Activated CD4-positive, alpha-beta T cell treated with anti-CD3 and anti-CD28 coated beads, Interleukin-2, amount 50 U/mL, for 1 hour (primary cell): ENCODE results near the gene NIPAL3.
"Not testable (repeated sequence)": the region's sequence is repeated elsewhere in the genome, so short reads cannot be mapped to it uniquely, and the experiment has no call there.

Experiments used
- DNase-seq: peaks from one replicate; pipeline ENCODE4 v3.0.0-alpha.2; 2020

The NIPAL3 gene

GRCh38 chr1:24425441-24425840 is 9.8 kb downstream of the NIPAL3 start:
- DNase-seq = no peak

GRCh38 chr1:24425922-24426321 is 10.3 kb downstream of the NIPAL3 start:
- no peak for DNase-seq

- DNase-seq = no peak
These were observed 11.3 kb downstream of the NIPAL3 start for GRCh38 chr1:24426744-24427544.

DNA sequence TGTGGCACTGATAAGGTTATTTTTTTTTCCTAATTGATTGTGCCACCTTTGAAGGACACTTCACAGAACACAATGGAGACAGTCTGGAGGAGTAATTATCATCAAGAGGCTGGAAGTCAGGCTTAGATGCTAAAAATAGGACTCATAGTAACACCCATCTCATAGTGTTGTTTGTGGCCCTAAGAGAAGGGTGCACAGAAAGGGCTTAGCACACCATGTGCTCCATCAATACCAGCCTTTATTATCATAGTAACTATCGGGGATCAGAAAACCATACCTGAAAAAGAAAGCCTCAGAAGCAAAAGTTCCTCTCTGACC is 11.9 kb downstream of the NIPAL3 start:
- DNase-seq = no peak

- no peak for DNase-seq
These were observed 20.3 kb downstream of the NIPAL3 start for GRCh38 chr1:24435782-24436365.

DNA sequence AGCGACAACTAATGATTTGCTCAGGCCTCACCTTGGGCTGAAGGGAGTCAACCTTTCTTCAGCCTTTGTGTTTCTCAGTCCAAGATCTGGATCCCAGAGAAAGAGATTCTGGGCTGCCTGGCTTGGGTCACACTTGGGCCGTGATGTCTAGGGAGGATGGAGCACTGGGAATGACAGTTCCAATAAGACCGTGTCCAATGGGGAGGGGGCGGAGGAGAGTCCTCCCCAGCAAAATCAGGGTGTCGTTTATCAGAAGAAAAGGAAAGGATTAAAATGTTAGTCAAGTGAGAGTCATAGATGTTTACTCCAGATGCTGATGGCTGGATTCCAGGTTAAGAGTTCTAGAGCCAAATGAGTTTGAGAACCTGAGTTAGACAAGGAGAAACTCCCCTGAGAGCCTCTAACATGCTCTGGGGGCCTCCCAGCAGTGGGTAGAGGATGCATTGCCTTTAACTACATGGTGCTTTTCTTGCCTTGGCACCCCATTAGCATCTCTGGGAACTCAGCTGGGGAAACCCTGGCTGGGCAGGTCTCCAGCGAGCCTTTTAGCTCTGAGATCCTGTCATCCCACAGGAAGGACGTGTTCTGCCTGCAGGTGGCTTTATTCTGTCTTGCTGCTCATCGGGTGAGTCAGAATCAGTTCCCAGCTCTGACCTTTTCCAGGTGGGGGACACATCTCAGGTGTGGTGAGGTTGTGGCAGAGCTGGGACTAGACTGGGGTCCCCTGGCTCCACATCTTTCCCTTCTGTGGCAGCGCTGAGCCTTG is 22.2 kb downstream of the NIPAL3 start:
- no peak for DNase-seq

DNA sequence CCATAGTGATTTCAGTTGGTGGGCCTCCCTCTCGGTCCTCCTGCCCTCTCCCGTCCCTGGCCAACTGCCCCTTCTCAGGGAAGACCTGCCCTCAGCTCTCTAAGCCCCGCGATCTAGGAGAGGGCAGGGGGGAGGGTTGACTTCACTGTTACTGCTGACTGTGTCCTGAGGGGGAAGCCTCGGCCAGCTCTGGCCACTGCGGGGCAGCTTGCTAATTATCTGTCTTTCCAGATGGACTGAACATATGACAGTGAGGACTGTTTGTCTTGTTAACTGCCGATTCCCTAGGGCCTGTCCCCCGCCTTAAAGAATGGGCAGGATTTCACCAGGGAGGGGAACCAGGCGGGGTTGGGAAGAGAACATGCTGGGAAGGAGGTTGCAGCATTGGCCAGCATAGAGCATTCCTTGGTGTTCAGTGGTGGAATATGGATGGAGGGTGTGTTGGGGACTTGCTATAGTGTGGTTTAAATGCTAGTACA is 22.9 kb downstream of the NIPAL3 start:
- DNase-seq = no peak

DNA sequence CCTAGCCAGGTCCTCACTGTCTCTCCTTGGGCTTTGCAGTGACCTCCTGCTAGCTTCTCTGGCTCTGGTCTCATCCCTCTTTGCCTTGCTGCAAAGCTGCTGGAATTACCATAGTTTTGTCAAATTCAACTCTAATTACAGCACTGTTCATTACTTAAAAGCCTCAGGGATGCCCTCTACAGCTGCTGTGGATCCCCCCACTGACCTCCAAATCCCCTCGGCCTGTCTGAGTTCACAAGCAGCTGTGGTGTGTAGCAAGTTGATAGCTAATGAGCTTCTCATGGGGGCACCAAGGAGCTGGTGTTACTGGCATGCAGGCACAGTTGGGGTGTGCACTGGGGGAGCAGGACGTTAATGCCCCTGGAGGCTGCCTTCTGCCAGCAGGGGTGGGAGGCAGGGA is 24.8 kb downstream of the NIPAL3 start:
- DNase-seq = no peak

GRCh38 chr1:24441480-24441879 is 25.9 kb downstream of the NIPAL3 start:
- DNase-seq = no peak

DNA sequence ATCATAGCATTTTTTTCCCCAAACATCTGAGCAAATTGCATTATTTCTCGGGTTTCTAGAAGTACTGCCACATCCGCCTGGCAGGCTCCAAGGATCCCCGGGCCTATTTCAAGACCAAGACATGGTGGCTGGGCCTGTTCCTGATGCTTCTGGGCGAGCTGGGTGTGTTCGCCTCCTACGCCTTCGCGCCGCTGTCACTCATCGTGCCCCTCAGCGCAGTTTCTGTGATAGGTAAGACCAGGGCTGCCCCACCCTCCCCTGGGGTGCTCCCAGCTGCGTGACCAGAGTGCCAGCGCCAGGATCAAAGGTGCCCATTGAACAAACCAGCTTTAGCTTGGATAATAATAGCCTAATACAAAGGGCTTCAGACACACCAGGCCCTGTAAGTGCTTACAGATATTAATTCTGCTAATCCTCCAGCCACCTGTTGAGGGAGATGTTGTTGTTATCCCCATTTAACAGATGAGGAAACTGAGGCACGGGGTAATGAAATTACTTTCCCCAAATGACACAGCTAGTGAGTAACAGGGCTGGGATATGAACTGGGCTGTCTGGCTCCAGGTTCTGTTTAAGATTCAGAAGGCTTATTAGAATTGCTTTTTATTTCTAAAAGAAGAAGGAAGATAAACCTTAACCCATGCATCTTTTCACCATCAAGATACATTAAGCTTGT is 26.5 kb downstream of the NIPAL3 start:
- no peak for DNase-seq

GRCh38 chr1:24442764-24443163 is 27.2 kb downstream of the NIPAL3 start:
- DNase-seq = no peak

GRCh38 chr1:24443241-24443656 is 27.6 kb downstream of the NIPAL3 start:
- no peak for DNase-seq

GRCh38 chr1:24446446-24446845 is 30.8 kb downstream of the NIPAL3 start:
- DNase-seq = not testable (repeated sequence)

DNA sequence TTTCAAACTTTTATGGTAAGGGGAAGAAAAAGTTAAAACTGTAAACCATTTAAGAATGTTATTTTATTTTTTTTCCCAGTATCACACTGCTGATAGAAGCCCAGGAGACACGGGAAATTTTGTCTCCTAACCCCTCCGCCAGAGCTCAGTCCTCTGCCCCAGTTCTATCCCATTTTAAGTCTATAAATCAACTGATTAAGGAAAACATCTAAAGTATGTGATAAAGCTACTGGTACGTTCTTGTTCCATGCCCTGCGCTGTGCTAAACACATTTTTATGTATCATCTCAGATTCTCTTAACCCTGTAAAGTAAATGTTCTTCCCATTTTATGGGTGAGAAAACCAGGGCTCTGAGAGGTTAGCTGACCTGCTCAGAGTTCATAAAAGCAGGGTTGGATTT is 34.7 kb downstream of the NIPAL3 start:
- DNase-seq = no peak

- no peak for DNase-seq
These were observed 35.3 kb downstream of the NIPAL3 start for GRCh38 chr1:24450857-24451397.

DNA sequence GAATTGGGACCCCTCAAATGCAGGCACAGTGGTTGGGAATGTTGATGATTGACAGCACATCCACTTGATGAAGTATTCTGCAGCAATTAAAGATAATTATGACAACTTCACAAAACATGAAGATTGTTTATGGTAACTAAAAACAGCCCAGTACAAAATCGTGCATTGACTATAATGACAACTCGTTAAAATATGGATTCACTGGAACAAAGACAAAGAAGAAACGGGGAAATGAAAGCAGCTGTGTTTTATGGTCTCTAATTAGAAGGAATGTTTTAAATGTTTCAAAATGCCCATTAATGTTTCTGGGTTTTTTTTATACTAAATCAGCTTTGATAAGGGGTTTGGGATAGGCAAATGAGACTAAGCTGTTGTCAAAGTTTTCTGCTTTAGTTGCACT is 36.1 kb downstream of the NIPAL3 start:
- no peak for DNase-seq

DNA sequence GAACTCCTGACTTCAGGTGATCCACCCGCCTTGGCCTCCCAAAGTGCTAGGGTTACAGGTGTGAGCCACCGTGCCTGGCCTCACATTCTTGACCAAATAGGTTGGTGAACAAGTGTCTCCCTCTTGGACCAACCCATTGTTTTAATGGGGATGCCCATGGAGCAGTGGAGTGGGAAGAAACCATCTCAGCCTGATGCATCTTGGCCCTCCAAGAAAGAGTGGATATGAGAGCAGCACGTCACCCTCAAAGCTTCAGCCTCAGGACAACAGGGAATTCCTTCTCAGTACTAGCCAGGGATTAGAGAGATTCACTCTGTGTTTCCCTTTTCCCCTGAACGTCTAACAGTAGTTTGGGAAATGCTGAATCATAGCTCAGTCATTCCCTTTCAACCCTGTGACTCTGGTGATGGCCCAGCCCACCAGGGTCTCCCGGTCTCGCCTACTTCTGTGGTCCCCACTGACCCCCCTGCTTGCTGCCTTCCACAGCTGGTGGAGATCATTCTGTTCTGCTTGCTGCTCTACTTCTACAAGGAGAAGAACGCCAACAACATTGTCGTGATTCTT is 37.4 kb downstream of the NIPAL3 start:
- DNase-seq = no peak

- DNase-seq = no peak
These were observed 39.1 kb downstream of the NIPAL3 start for GRCh38 chr1:24454673-24455072.

DNA sequence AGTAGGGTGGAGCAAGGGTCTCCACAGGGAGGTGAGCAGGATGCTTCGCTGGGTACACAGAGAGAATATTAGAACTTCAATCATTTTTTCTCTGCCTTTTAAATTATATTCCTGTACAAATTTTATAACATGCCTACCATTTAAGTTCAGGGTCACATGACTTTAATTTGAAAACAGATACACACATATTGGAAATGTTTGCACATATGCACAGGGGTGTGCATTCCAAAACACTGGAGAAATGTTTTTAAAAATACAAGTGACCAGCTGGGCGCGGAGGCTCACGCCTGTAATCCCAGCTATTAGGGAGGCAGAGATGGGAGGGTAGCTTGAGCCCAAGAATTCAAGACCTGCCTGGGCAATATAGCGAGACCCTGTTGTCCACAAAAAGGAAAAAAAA is 39.7 kb downstream of the NIPAL3 start:
- DNase-seq = no peak

DNA sequence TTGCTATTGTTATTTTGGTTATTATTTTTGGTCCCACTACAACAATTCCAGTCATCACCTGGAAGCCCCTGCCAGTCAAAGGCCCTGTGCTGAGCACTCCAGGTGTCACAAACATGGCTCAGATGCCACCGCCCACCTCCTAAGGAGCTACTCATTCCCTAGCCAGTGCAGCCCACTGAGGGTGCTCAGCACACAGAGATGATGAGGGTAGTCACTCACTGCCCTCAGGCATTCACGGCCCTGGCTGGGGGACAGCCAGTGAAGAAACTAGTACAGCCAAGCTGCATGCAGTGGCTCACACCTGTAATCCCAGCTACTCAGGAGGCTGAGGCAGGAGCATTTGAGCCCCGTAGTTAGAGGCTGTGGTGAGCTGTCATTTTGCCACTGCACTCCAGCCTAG is 42.3 kb downstream of the NIPAL3 start:
- DNase-seq = no peak

DNA sequence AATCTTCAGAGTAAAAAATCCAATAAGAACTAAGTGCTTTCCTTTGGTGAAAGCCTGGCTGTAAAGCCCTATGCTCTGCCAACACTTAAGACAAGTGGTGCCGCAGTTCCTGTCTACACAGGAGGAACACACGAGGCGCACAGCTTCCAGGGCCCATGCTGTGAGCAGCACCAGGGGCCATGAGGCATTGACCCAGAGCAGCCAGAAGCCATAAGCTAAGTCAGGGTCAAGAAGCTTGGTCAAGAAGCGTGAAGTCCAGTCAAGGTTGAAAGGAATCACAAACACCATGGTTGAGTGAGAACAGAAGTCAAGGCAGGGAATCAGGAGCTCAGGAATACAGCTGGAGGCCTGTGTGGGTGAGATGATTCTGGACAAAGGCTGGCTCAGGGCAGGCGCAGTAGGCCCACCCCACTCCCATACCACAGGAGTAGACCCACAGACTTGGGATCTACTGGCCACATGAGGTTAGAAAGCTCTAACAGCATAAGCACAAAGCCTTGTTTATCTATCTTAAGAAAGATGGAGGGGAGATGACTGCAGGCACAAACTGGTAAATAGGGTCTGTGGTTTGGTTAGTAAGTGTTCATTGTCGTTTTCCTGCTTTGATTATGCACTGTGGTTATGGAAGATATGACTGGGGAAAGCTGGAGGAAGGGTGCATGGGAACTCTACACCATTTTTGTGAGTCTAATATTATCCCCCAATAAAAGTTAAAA is 44.1 kb downstream of the NIPAL3 start:
- DNase-seq = no peak

DNA sequence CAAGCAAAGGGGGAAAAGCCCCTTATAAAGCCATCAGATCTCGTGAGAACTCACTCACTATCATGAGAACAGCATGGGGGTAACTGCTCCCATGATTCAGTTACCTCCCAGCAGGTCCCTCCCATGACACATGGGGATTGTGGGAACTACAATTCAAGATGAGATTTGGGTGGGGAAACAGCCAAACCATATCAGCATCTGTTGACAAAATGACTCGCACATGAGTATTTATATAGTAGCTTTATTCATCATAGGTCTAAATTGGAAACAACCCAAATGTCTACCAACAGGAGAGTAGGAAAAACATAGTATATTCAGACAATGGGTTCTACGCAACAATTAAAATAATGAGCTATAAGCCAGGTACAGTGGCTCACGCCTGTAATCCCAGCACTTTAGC is 46.5 kb downstream of the NIPAL3 start:
- not testable (repeated sequence) for DNase-seq
